HFF-Myc (cell line): ENCODE data around the gene EMC9.

Experiments used
- DNase-seq: peaks from one replicate; pipeline ENCODE4 v3.0.0-alpha.2; 2011; ENCODE audit warnings: low read depth; ENCODE audit errors: extremely low read depth
- H3K4me3 ChIP-seq: replicated peaks from 2 replicates; pipeline ENCODE4 v1.5.1; 2011; ENCODE audit warnings: low read depth, mild to moderate bottlenecking, control low read depth, low read length
- CTCF ChIP-seq: IDR thresholded peaks from 2 replicates; pipeline ENCODE4 v1.5.1; 2012; ENCODE audit warnings: mild to moderate bottlenecking, low read depth, low read length, control low read depth; ENCODE audit errors: missing control alignments

The EMC9 gene

GRCh38 chr14:24181371-24182077 lies 40.1 kb upstream of the EMC9 start:
- DNase-seq: no peak
- H3K4me3 ChIP-seq: no peak overlapping the region
- TF ChIP-seq CTCF: no peak

GRCh38 chr14:24179961-24180796 lies 38.8 kb upstream of the EMC9 start:
- DNase-seq: peak; percentile 42
- no peak overlapping the region for H3K4me3 ChIP-seq
- TF ChIP-seq CTCF: no peak

GRCh38 chr14:24179294-24179960 lies 38.0 kb upstream of the EMC9 start:
- no peak for TF ChIP-seq CTCF
- no peak for DNase-seq
- H3K4me3 ChIP-seq: no peak overlapping the region

GRCh38 chr14:24178399-24179178 lies 37.2 kb upstream of the EMC9 start:
- no peak for TF ChIP-seq CTCF
- DNase-seq: no peak
- no peak overlapping the region for H3K4me3 ChIP-seq

GRCh38 chr14:24177891-24178290 lies 36.5 kb upstream of the EMC9 start:
- DNase-seq: no peak
- H3K4me3 ChIP-seq: no peak overlapping the region
- TF ChIP-seq CTCF: no peak
